Effector memory CD8-positive, alpha-beta T cell (primary cell): ENCODE measurements around the gene METAP1D.

ENCODE experiments used
- ATAC-seq: fragments of 150-1000 bp; cut with Tn5 transposase; replicated peaks from 2 replicates; pipeline ENCODE4 v1.10.0; 2021; ENCODE audit warnings: mild to moderate bottlenecking, moderate library complexity
- DNase-seq, 3 experiments: peaks; one replicate each; pipeline ENCODE4 v3.0.0; 2021
- H3K27ac Mint-ChIP-seq, 2 donors: one replicate each; pipeline ENCODE4 v1.8.0; 2022; ENCODE audit warnings: mild to moderate bottlenecking in 2 of 2, mixed read lengths in 2 of 2, moderate library complexity in 2 of 2
- H3K27me3 Mint-ChIP-seq, 2 donors: one replicate each; pipeline ENCODE4 v1.8.0; 2022; ENCODE audit warnings: mixed read lengths in 2 of 2
- H3K36me3 Mint-ChIP-seq: one replicate; pipeline ENCODE4 v1.8.0; 2022; ENCODE audit warnings: mild to moderate bottlenecking, moderate library complexity, mixed read lengths; ENCODE audit not compliant: insufficient read depth
- H3K4me1 Mint-ChIP-seq, 2 donors: one replicate each; pipeline ENCODE4 v1.8.0; 2022; ENCODE audit warnings: low read depth in 2 of 2, mixed read lengths in 2 of 2
- H3K4me3 Mint-ChIP-seq, 2 donors: one replicate each; pipeline ENCODE4 v1.8.0; 2022; ENCODE audit warnings: mild to moderate bottlenecking in 2 of 2, mixed read lengths in 2 of 2, moderate library complexity in 2 of 2
- H3K9me3 Mint-ChIP-seq, 2 donors: one replicate each; pipeline ENCODE4 v1.8.0; 2022; ENCODE audit warnings: mixed read lengths in 2 of 2

The METAP1D gene

DNA sequence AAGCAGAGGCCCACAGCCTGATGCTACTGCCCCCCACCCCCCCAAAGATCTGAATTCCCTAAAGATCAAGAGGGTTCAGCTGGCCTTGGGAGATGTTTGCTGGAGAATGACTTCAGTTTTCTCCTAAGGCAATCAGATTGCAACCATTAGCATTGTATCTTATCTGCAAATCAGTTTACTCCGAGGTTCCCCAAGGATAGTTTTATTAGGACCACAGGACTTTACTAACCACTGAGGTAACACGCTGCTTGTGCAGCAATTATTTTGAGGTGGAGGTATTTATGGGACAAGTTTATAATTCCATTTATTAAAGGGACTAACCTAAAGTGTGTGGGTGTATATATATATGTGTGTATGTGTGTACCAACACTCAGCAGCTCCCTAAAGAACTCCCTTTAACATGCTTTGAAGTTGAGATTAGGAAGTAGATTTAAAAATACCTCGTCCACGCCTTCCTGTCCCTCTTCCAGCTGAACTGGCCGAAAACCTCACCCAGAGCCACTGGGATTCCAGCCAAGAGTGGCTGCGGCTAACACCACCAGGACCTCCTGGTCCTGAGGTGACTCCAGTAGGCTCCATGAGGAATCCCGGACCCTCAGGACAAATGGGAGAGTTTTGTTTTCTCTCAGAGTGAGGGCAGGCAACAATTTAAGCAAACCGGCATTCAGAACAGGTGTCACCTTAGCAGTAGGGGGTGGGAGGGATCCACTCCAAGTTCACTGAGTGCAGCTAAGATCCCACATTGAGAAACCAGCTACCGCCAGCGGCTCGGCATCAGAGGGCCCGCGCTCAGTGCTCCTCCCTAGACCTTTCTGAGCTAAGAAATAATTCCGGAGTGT, 82.6 kb downstream of the METAP1D start:
- Mint-ChIP-seq H3K36me3 (peaks cover 60% of the 10 kb centered on the region), H3K4me1 (peaks cover 34 to 36% of the 10 kb centered on the region in 2 donors), H3K27ac (peak overlapping the region in 1 of 2 donors; percentile 55), H3K4me3 (peak overlapping the region; percentile 75 to 83), H3K9me3 (no peaks in the 10 kb centered on the region), H3K27me3 (peaks cover 89 to 97% of the 10 kb centered on the region in 2 donors)
- DNase-seq (no peak), ATAC-seq (no peak)

- H3K27ac Mint-ChIP-seq = peak overlapping the region in 1 of 2 donors; percentile 55
- no peaks in the 10 kb centered on the region for H3K9me3 Mint-ChIP-seq
- H3K4me1 Mint-ChIP-seq = peaks cover 42 to 43% of the 10 kb centered on the region in 2 donors
Measured at GRCh38 chr2:172082944-172083627, 83.3 kb downstream of the METAP1D start.

GRCh38 chr2:172083628-172084394, 84.1 kb downstream of the METAP1D start:
- no peak for ATAC-seq
- no peak for DNase-seq
- H3K9me3 Mint-ChIP-seq = no peaks in the 10 kb centered on the region
- peak overlapping the region; percentile 75 to 83 for H3K4me3 Mint-ChIP-seq
- H3K36me3 Mint-ChIP-seq = peaks cover 75% of the 10 kb centered on the region
- peaks cover 48 to 49% of the 10 kb centered on the region in 2 donors for H3K4me1 Mint-ChIP-seq
- peaks cover 98 to 100% of the 10 kb centered on the region in 2 donors for H3K27me3 Mint-ChIP-seq
- peak overlapping the region in 1 of 2 donors; percentile 68 for H3K27ac Mint-ChIP-seq

More at GRCh38 chr2:172082944-172083627, 83.3 kb downstream of the METAP1D start:
- peaks cover 68% of the 10 kb centered on the region for H3K36me3 Mint-ChIP-seq
- peaks cover 94 to 100% of the 10 kb centered on the region in 2 donors for H3K27me3 Mint-ChIP-seq
- no peak for DNase-seq
- peak overlapping the region; percentile 75 to 83 for H3K4me3 Mint-ChIP-seq
- ATAC-seq = no peak

GRCh38 chr2:172084395-172084644, 84.6 kb downstream of the METAP1D start:
- H3K36me3 Mint-ChIP-seq = peaks cover 77% of the 10 kb centered on the region
- DNase-seq (no peak), ATAC-seq (no peak)
- peaks cover 48 to 50% of the 10 kb centered on the region in 2 donors for H3K4me1 Mint-ChIP-seq
- H3K27me3 Mint-ChIP-seq = peaks cover 98 to 100% of the 10 kb centered on the region in 2 donors
- peak overlapping the region; percentile 75 to 83 for H3K4me3 Mint-ChIP-seq
- H3K9me3 Mint-ChIP-seq = no peaks in the 10 kb centered on the region
- H3K27ac Mint-ChIP-seq = peak overlapping the region in 1 of 2 donors; percentile 68

- H3K4me3 Mint-ChIP-seq = peak overlapping the region; percentile 75 to 83
- peaks cover 98 to 100% of the 10 kb centered on the region in 2 donors for H3K27me3 Mint-ChIP-seq
- peak overlapping the region in 1 of 2 donors; percentile 68 for H3K27ac Mint-ChIP-seq
- no peaks in the 10 kb centered on the region for H3K9me3 Mint-ChIP-seq
- H3K4me1 Mint-ChIP-seq = peaks cover 48 to 50% of the 10 kb centered on the region in 2 donors
- DNase-seq (no peak), ATAC-seq (peak; percentile 61)
- peaks cover 82% of the 10 kb centered on the region for H3K36me3 Mint-ChIP-seq
Measured at GRCh38 chr2:172084645-172085459, 85.1 kb downstream of the METAP1D start.

DNA sequence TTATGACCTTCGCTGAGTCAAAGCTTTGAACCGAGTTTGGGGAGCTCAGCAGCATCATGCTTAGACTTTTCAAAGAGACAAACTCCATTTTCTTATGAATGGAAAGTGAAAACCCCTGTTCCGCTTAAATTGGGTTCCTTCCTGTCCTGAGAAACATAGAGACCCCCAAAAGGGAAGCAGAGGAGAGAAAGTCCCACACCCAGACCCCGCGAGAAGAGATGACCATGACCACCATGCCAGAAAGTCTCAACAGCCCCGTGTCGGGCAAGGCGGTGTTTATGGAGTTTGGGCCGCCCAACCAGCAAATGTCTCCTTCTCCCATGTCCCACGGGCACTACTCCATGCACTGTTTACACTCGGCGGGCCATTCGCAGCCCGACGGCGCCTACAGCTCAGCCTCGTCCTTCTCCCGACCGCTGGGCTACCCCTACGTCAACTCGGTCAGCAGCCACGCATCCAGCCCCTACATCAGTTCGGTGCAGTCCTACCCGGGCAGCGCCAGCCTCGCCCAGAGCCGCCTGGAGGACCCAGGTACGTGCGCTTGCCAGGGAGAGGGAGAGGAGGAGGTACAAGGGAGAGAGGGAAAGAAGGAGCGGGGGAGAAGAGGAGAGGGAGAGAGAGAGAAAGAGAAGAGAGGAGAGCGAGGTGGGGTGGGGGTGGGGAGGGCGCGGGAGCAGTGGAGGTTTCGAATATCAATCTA, 85.9 kb downstream of the METAP1D start, which contains the start of gene DLX1:
Gene DLX1, plus strand, starts transcription at position 48 of the 700 bp plus-strand sequence. Its CDS starts 171 bp downstream, at position 219.
- Mint-ChIP-seq H3K27ac (peak within 1 kb of the TSS in 1 of 2 donors; percentile 80), H3K36me3 (peaks cover 79% of the 10 kb centered on the region), H3K27me3 (peaks cover 98 to 100% of the 10 kb centered on the region in 2 donors), H3K4me3 (peak within 1 kb of the TSS; percentile 75 to 83), H3K9me3 (no peaks in the 10 kb centered on the region), H3K4me1 (peaks cover 49 to 50% of the 10 kb centered on the region in 2 donors)
- no peak for DNase-seq
- no peak for ATAC-seq

- no peaks in the 10 kb centered on the region for H3K9me3 Mint-ChIP-seq
- no peak for DNase-seq
- H3K27ac Mint-ChIP-seq = peak overlapping the region; percentile 49 to 80
- H3K36me3 Mint-ChIP-seq = peaks cover 77% of the 10 kb centered on the region
- peaks cover 48 to 50% of the 10 kb centered on the region in 2 donors for H3K4me1 Mint-ChIP-seq
- peaks cover 95 to 100% of the 10 kb centered on the region in 2 donors for H3K27me3 Mint-ChIP-seq
- peak; percentile 63 for ATAC-seq
- peak overlapping the region; percentile 75 to 83 for H3K4me3 Mint-ChIP-seq
Measured at GRCh38 chr2:172086241-172087206, 86.8 kb downstream of the METAP1D start.

DNA sequence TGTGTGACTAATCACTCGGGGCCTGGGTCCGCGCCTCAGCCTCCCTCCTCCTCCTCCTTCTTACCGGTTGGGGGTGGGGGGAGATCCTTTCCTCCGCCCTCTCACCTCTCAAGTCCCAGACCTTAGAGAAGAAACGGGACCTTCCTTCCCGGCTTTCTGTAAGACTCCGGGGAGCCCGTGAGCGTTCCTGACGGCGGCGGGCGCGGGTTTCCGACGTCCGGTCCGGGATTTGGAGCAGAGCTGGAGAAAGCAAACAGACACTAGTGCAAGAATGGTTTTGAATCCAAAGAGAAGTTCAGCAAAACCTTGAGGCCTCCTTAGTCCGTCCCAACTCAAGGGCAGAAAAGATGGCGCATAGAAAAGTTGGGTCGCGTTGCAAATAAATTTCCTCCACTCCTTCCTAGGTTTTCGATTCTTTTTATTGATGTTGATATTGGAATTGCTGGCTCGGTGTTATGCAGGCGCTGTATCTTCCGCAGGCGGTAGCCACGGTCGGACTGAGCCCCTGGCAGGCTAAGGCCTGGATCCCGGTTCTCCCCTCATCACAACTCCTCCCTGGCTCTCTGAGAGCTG, 87.5 kb downstream of the METAP1D start:
- Mint-ChIP-seq H3K27ac (peak overlapping the region; percentile 49 to 80), H3K4me1 (peaks cover 48 to 50% of the 10 kb centered on the region in 2 donors), H3K36me3 (peaks cover 83% of the 10 kb centered on the region)

GRCh38 chr2:172087780-172088244, 88.1 kb downstream of the METAP1D start:
- H3K27ac Mint-ChIP-seq = peak overlapping the region in 1 of 2 donors; percentile 80
- DNase-seq (peak in 1 of 3 experiments; percentile 3), ATAC-seq (no peak)

More for the DNA sequence above, 87.5 kb downstream of the METAP1D start:
- ATAC-seq = no peak
- DNase-seq = no peak
- H3K4me3 Mint-ChIP-seq = peak overlapping the region; percentile 75 to 83
- peaks cover 95 to 100% of the 10 kb centered on the region in 2 donors for H3K27me3 Mint-ChIP-seq
- H3K9me3 Mint-ChIP-seq = no peaks in the 10 kb centered on the region

DNA sequence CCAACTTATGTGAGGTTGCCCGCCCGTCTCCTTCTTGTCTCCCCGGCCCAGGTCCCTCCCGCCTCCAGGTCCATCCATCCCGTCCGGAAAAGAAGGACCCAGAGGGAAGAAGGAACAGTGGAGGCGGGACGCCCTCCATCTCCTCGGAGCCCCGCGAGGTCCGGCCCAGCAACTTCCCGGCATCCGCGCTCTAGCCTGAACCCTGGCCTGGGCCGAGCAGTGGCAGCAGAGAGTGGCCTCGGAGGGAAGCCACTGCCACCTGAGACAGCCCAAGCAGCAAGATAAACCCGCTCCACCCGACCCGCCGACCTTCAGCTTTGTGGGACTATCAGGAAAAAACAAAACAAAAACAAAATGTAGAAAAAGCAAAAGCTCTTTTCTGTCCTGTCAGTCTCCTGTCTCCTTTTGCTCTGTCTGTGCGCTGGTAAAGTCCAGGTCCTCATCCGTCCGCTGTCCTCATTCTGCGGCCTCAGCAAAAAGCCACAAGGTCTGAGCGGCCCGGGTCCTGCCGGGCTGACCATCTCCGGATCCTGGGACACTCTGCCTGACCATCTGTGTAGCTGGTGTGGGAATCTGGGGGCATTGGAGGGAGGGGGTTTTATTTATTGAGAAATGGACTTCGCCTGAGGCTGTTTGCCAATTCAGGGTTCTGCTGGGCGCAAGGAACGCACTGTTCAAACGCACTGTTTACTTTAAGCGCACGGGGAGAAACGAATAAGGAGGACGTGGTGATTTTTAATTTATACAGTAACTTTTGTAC, 88.7 kb downstream of the METAP1D start:
- DNase-seq (no peak), ATAC-seq (no peak)
- peak overlapping the region in 1 of 2 donors; percentile 75 for H3K4me3 Mint-ChIP-seq
- H3K36me3 Mint-ChIP-seq = peaks cover 80% of the 10 kb centered on the region
- H3K27ac Mint-ChIP-seq = peak overlapping the region in 1 of 2 donors; percentile 80
- H3K4me1 Mint-ChIP-seq = peaks cover 45 to 50% of the 10 kb centered on the region in 2 donors
- no peaks in the 10 kb centered on the region for H3K9me3 Mint-ChIP-seq
- peaks cover 95 to 100% of the 10 kb centered on the region in 2 donors for H3K27me3 Mint-ChIP-seq

More at GRCh38 chr2:172087780-172088244, 88.1 kb downstream of the METAP1D start:
- H3K36me3 Mint-ChIP-seq = peaks cover 83% of the 10 kb centered on the region
- H3K4me1 Mint-ChIP-seq = peaks cover 48 to 49% of the 10 kb centered on the region in 2 donors
- H3K9me3 Mint-ChIP-seq = no peaks in the 10 kb centered on the region
- peak overlapping the region in 1 of 2 donors; percentile 75 for H3K4me3 Mint-ChIP-seq
- peaks cover 95 to 100% of the 10 kb centered on the region in 2 donors for H3K27me3 Mint-ChIP-seq
